K562 (cell line): Measurements from ENCODE around the gene ZNF487. TPM values are rescaled to one million over a fixed set of nuclear protein-coding genes. Genes with fewer than 3 reads are reported as not detected.

Experiments used
- ATAC-seq: fragments of 200-7000 bp; cut with Tn5 transposase; 3 replicates; pipeline ENCODE4 v1.9.1; 2020; ENCODE audit warnings: moderate library complexity
- BruUV-seq: library from RNA; stranded (reverse); fragments of 400-500 nt; replicated peaks from 2 replicates; lab custom pipeline; 2021; lab: Mats Ljungman, UMichigan
- CTCF ChIA-PET: fragments of 300-600 bp; formaldehyde crosslinking; extraction: SDS; loops from one replicate; lab custom pipeline; 2021; ENCODE audit warnings: low intra/inter-chr PET ratio; lab: Yijun Ruan, JAX
- POLR2A ChIA-PET: fragments of 300-600, 350-650 bp; sonication (Branson Sonifier 250); formaldehyde crosslinking; extraction: SDS; loops from one replicate; lab custom pipeline; 2021; ENCODE audit warnings: antibody characterized with exemption, inconsistent platforms; lab: Yijun Ruan, JAX
- DNase-seq, 4 experiments: peaks; one replicate each; pipeline versions ENCODE4 v3.0.0 to v3.0.0-alpha.2; 2011 to 2018; ENCODE audit warnings: low spot score in 3 of 4, mixed read lengths in 3 of 4; ENCODE audit errors: extremely low read depth in 1 of 4
- FAIRE-seq: peaks from 2 replicates; lab custom pipeline; 2011; peaks lifted over from hg19 to GRCh38; lab: Jason Lieb, UNC
- H2AFZ ChIP-seq: 2 replicates; pipeline ENCODE4 v1.6.0; 2011; ENCODE audit warnings: low read depth, low read length, control low read depth, inconsistent platforms
- H3K27ac ChIP-seq: fragments of 200-600 bp; 3 replicates; pipeline ENCODE4 v1.8.0; 2011; ENCODE audit warnings: low read depth, mild to moderate bottlenecking, control low read depth, inconsistent platforms, low read length, moderate library complexity, mixed read lengths; ENCODE audit errors: extremely low read depth
- H3K27me3 ChIP-seq, 2 experiments: fragments of 300-600 bp in 1 of 2; 2 replicates in 1 of 2; 3 replicates in 1 of 2; pipeline versions ENCODE4 v1.6.0 to v1.8.0; 2011; ENCODE audit warnings: inconsistent platforms in 2 of 2, low read length in 2 of 2, mild to moderate bottlenecking in 1 of 2, mixed read lengths in 1 of 2, moderate library complexity in 1 of 2; ENCODE audit not compliant: control insufficient read depth in 2 of 2, insufficient read depth in 2 of 2
- H3K36me3 ChIP-seq: fragments of 300-600 bp; 3 replicates; pipeline ENCODE4 v1.8.0; 2011; ENCODE audit warnings: mild to moderate bottlenecking, low read length, inconsistent platforms; ENCODE audit not compliant: control insufficient read depth, insufficient read depth
- H3K4me1 ChIP-seq, 2 experiments: fragments of 200-600 bp in 1 of 2; replicated peaks in 1 of 2; 2 replicates in 1 of 2; 3 replicates in 1 of 2; pipeline versions ENCODE4 v1.5.1 to v1.8.0; 2011; ENCODE audit warnings: inconsistent platforms in 2 of 2, low read length in 2 of 2, mild to moderate bottlenecking in 1 of 2, mixed read lengths in 1 of 2, moderate library complexity in 1 of 2; ENCODE audit not compliant: control insufficient read depth in 2 of 2, insufficient read depth in 2 of 2
- H3K4me2 ChIP-seq: 2 replicates; pipeline ENCODE4 v1.6.1; 2011; ENCODE audit warnings: low read length, control low read depth, inconsistent platforms, mixed read lengths; ENCODE audit not compliant: insufficient read depth
- H3K4me3 ChIP-seq: fragments of 200-600 bp; sonication (generic), shearing (Covaris generic); 2 replicates; pipeline ENCODE4 v1.5.1; 2016; ENCODE audit warnings: control low read depth, inconsistent platforms
- H3K79me2 ChIP-seq: fragments of 200-600 bp; 3 replicates; pipeline ENCODE4 v1.8.0; 2011; ENCODE audit warnings: low read length, inconsistent platforms; ENCODE audit not compliant: control insufficient read depth, insufficient read depth
- H3K9ac ChIP-seq, 2 experiments: 2 replicates each; pipeline versions ENCODE4 v1.6.0 to v1.6.1; 2011; ENCODE audit warnings: low read depth in 2 of 2, low read length in 2 of 2, control low read depth in 1 of 2, inconsistent platforms in 1 of 2, mild to moderate bottlenecking in 1 of 2, mixed read lengths in 1 of 2; ENCODE audit not compliant: insufficient read depth in 1 of 2
- H3K9me1 ChIP-seq: one replicate; pipeline ENCODE4 v1.6.0; 2011; ENCODE audit warnings: inconsistent platforms, mild to moderate bottlenecking, low read length, moderate library complexity; ENCODE audit not compliant: control insufficient read depth, insufficient read depth
- H3K9me3 ChIP-seq: replicated peaks from 2 replicates; pipeline ENCODE4 v1.5.1; 2011; ENCODE audit warnings: low read depth, low read length, inconsistent platforms; ENCODE audit not compliant: control insufficient read depth, insufficient read depth
- H4K20me1 ChIP-seq: replicated peaks from 2 replicates; pipeline ENCODE4 v1.6.1; 2011; ENCODE audit warnings: low read length, inconsistent platforms, mixed read lengths; ENCODE audit not compliant: control insufficient read depth, insufficient read depth
- ARID1B ChIP-seq: fragments of 450-650 bp; IDR thresholded peaks from 2 replicates; pipeline ENCODE4 v1.6.1; 2016; ENCODE audit warnings: antibody characterized with exemption, mild to moderate bottlenecking, inconsistent platforms
- ATF6 ChIP-seq: sonication (generic); formaldehyde crosslinking; IDR thresholded peaks from 2 replicates; pipeline ENCODE4 v1.4.0; 2020; ENCODE audit warnings: mild to moderate bottlenecking, missing genetic modification reagents
- FIP1L1 ChIP-seq: fragments of 200-400 bp; formaldehyde crosslinking; IDR thresholded peaks from 2 replicates; pipeline ENCODE4 v1.6.1; 2018; ENCODE audit warnings: mild to moderate bottlenecking, low read depth, low read length; ENCODE audit not compliant: poor library complexity, severe bottlenecking
- GABPA ChIP-seq: fragments of 200-800 bp; sonication (Bioruptor generic); conservative IDR thresholded peaks from 2 replicates; pipeline ENCODE4 v1.6.1; 2016; ENCODE audit warnings: low read depth, missing genetic modification characterization, missing compliant biosample characterization
- HSF4 ChIP-seq: fragments of 250-450 bp; sonication (Bioruptor Pico); IDR thresholded peaks from 2 replicates; pipeline ENCODE4 v2.1.2; 2022; ENCODE audit warnings: mild to moderate bottlenecking, moderate library complexity, borderline replicate concordance
- LCOR ChIP-seq: sonication (generic); formaldehyde crosslinking; IDR thresholded peaks from 2 replicates; pipeline ENCODE4 v1.8.0; 2022; ENCODE audit warnings: mild to moderate bottlenecking, missing genetic modification reagents
- MXD1 ChIP-seq: fragments of 250-450 bp; sonication (Bioruptor Pico); IDR thresholded peaks from 2 replicates; pipeline ENCODE4 v1.8.0; 2021; ENCODE audit warnings: borderline replicate concordance, mild to moderate bottlenecking, moderate library complexity; ENCODE audit not compliant: poor library complexity, severe bottlenecking
- NCOA4 ChIP-seq: fragments of 450-650 bp; IDR thresholded peaks from 2 replicates; pipeline ENCODE4 v1.6.1; 2018; ENCODE audit warnings: mild to moderate bottlenecking; ENCODE audit not compliant: partially characterized antibody
- PML ChIP-seq: IDR thresholded peaks from 2 replicates; pipeline ENCODE4 v1.6.1; 2012; ENCODE audit warnings: low read length, inconsistent platforms
- PRDM10 ChIP-seq: fragments of 450-650 bp; IDR thresholded peaks from 2 replicates; pipeline ENCODE4 v1.6.1; 2018; ENCODE audit not compliant: partially characterized antibody
- PTTG1 ChIP-seq: fragments of 450-650 bp; IDR thresholded peaks from 2 replicates; pipeline ENCODE4 v1.6.1; 2016; ENCODE audit warnings: low read depth, mild to moderate bottlenecking, missing genetic modification characterization, missing compliant biosample characterization
- ZNF184 ChIP-seq: sonication (generic); formaldehyde crosslinking; IDR thresholded peaks from 2 replicates; pipeline ENCODE4 v1.5.0; 2020; ENCODE audit warnings: missing genetic modification reagents
- ZNF79 ChIP-seq: fragments of 250-450 bp; sonication (Bioruptor Pico); IDR thresholded peaks from 2 replicates; pipeline ENCODE4 v1.4.0; 2020; ENCODE audit warnings: low read depth, mild to moderate bottlenecking, moderate library complexity
- ZZZ3 ChIP-seq: fragments of 450-650 bp; IDR thresholded peaks from 2 replicates; pipeline ENCODE4 v1.6.1; 2016; ENCODE audit warnings: antibody characterized with exemption, mild to moderate bottlenecking, moderate library complexity
- WGBS: fragments of 100-300 bp; shearing (Covaris generic); methylation state at CpG from one replicate; pipeline ENCODE4 v1.1.6; 2016; ENCODE audit warnings: low coverage, mixed read lengths; ENCODE audit not compliant: insufficient coverage; ENCODE audit errors: missing lambda C conversion rate; 5-methylcytosine and 5-hydroxymethylcytosine counted together
- in situ Hi-C: fragments of 300-500 bp; cut with MboI; formaldehyde crosslinking; loops from 4 replicates; pipeline ENCODE4 v1.15.0; 2018; ENCODE audit warnings: inconsistent platforms, mixed read lengths
- intact Hi-C: fragments of 100-400 bp; cut with micrococcal nuclease; formaldehyde crosslinking; loops from 2 replicates; pipeline ENCODE4 v1.14.2; 2022
- polyA plus RNA-seq, 8 experiments: library from polyadenylated mRNA; depleted of rRNA in 4 of 8; stranded (reverse) in 5 of 8; unstranded in 3 of 8; fragments of >200 nt; fragmentation: Nextera tagmentation in 2 of 8; fragmentation: Illumina TruSeq in 1 of 8; extraction: Ambion mirVana in 2 of 8; extraction: Trizol in 1 of 8; gene quantifications; 2 replicates each; pipeline versions ENCODE4 v1.2.1 to v1.2.3, GENCODE V29; 2011 to 2014; ENCODE audit warnings: inconsistent platforms in 1 of 8, missing spikeins in 1 of 8
- total RNA-seq, 7 experiments: library from RNA; depleted of rRNA in 6 of 7; stranded (reverse); fragments of >200 nt in 6 of 7; fragmentation: Illumina TruSeq in 2 of 7; extraction: Trizol in 2 of 7; gene quantifications; 2 replicates each; pipeline versions ENCODE4 v1.2.1 to v1.2.3, GENCODE V29; 2011 to 2021; ENCODE audit warnings: low replicate concordance in 1 of 7
- TF ChIP-seq, protein P1 (sequence below): sonication (generic); formaldehyde crosslinking; IDR thresholded peaks from 2 replicates; pipeline ENCODE4 v1.8.1; 2023; ENCODE audit warnings: mild to moderate bottlenecking, missing genetic modification reagents

The ZNF487 gene
- total and polyA plus RNA-seq, 9 of the 15 experiments (the other 6 are each of a cell fraction or from before 2014, with no cell fraction given) = 1.9 to 6.5 (median 4.2) TPM

- DNase-seq (peak in 2 of 4 experiments; percentile 5 to 92), FAIRE-seq (peak; percentile 84), ATAC-seq (peak; percentile 34)
- H3K4me2 ChIP-seq = peak overlapping the region; percentile 33; the same call in 1 of the 2 replicates
- WGBS = 4% methylated on average over 10 of the region's 10 CpGs
- H2AFZ ChIP-seq = no peak overlapping the region
- H3K36me3 ChIP-seq = no peaks in the 10 kb centered on the region
- ChIA-PET CTCF (no interaction called here), POLR2A (interaction anchor here (1.2 to 2.3 kb wide), 3 partner anchors 12 to 16 kb away, joined by 5 to 13 read pairs (median 5); no protein-coding TSS in a partner anchor)
- H3K9me1 ChIP-seq = no peaks in the 10 kb centered on the region
- in situ Hi-C loops (no loop called here), intact Hi-C loops (loop anchor here (10.0 kb wide), 1 partner anchor 771 kb away; no protein-coding TSS in a partner anchor)
- H3K27me3 ChIP-seq = no peaks in the 10 kb centered on the region
- H3K9ac ChIP-seq = no peak overlapping the region
- H3K4me3 ChIP-seq = no peak overlapping the region
- peaks cover 40 to 63% of the 10 kb centered on the region in 2 experiments for H3K4me1 ChIP-seq
- H3K9me3 ChIP-seq = no peaks in the 10 kb centered on the region
- H3K79me2 ChIP-seq = no peaks in the 10 kb centered on the region; the same call in 2 of the 3 replicates
- no peaks in the 10 kb centered on the region for H4K20me1 ChIP-seq
- H3K27ac ChIP-seq = no peak overlapping the region
- BruUV-seq = no TSS peak
- no peak for TF ChIP-seq ATF6 (CRISPR knock-in tag)
- no peak for TF ChIP-seq FIP1L1
- TF ChIP-seq LCOR (CRISPR knock-in tag) = peak; percentile 62
- TF ChIP-seq GABPA (tag) = no peak
- no peak for TF ChIP-seq PTTG1
- no peak for TF ChIP-seq ZZZ3
- TF ChIP-seq MXD1 = no peak
- TF ChIP-seq HSF4 (CRISPR knock-in tag) = no peak
- no peak for TF ChIP-seq PML
- no peak for TF ChIP-seq ZNF184 (CRISPR knock-in tag)
- TF ChIP-seq ARID1B = peak; percentile 80
- TF ChIP-seq ZNF79 (CRISPR knock-in tag) = no peak
- TF ChIP-seq, protein P1, sequence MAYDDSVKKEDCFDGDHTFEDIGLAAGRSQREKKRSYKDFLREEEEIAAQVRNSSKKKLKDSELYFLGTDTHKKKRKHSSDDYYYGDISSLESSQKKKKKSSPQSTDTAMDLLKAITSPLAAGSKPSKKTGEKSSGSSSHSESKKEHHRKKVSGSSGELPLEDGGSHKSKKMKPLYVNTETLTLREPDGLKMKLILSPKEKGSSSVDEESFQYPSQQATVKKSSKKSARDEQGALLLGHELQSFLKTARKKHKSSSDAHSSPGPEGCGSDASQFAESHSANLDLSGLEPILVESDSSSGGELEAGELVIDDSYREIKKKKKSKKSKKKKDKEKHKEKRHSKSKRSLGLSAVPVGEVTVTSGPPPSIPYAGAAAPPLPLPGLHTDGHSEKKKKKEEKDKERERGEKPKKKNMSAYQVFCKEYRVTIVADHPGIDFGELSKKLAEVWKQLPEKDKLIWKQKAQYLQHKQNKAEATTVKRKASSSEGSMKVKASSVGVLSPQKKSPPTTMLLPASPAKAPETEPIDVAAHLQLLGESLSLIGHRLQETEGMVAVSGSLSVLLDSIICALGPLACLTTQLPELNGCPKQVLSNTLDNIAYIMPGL = no peak
- no peak for TF ChIP-seq NCOA4
- peak; percentile 64 for TF ChIP-seq PRDM10
Observed at GRCh38 chr10:43415544-43415943, 21.4 kb upstream of the ZNF487 start.
